Dedifferentiated amniotic fluid mesenchymal stem cell (primary cell): ENCODE measurements around the gene CCL2.
"Not testable (repeated sequence)": the region's sequence is repeated elsewhere in the genome, so short reads cannot be mapped to it uniquely, and the experiment has no call there.

ENCODE experiments used
- DNase-seq: peaks from one replicate; pipeline ENCODE4 v3.0.0-alpha.2; 2016; ENCODE audit errors: extremely low spot score

The CCL2 gene

GRCh38 chr17:34254651-34255380, at the start of gene CCL2:
TSS of gene CCL2 (plus strand) at chr17:34255285. CDS start at chr17:34255350, 65 bp downstream.
- peak; percentile 44 for DNase-seq

GRCh38 chr17:34205401-34205800, 49.7 kb upstream of the CCL2 start:
- DNase-seq: no peak

- no peak for DNase-seq
Measured at GRCh38 chr17:34206569-34206968, 48.5 kb upstream of the CCL2 start.

GRCh38 chr17:34207572-34207971, 47.5 kb upstream of the CCL2 start:
- DNase-seq: no peak

GRCh38 chr17:34218748-34219147, 36.3 kb upstream of the CCL2 start:
- DNase-seq: no peak

- no peak for DNase-seq
Measured at GRCh38 chr17:34219405-34219804, 35.7 kb upstream of the CCL2 start.

- no peak for DNase-seq
Measured at GRCh38 chr17:34220045-34220751, 34.9 kb upstream of the CCL2 start.

GRCh38 chr17:34220752-34221395, 34.2 kb upstream of the CCL2 start:
- no peak for DNase-seq

GRCh38 chr17:34221411-34221810, 33.7 kb upstream of the CCL2 start:
- DNase-seq: no peak

GRCh38 chr17:34222722-34223497, 32.2 kb upstream of the CCL2 start:
- DNase-seq: no peak

GRCh38 chr17:34225046-34225445, 30.0 kb upstream of the CCL2 start:
- DNase-seq: no peak

- no peak for DNase-seq
Measured at GRCh38 chr17:34226011-34226743, 28.9 kb upstream of the CCL2 start.

- DNase-seq: no peak
Measured at GRCh38 chr17:34226744-34227034, 28.4 kb upstream of the CCL2 start.

GRCh38 chr17:34227293-34227692, 27.8 kb upstream of the CCL2 start:
- not testable (repeated sequence) for DNase-seq

GRCh38 chr17:34227707-34228106, 27.4 kb upstream of the CCL2 start:
- DNase-seq: no peak

- no peak for DNase-seq
Measured at GRCh38 chr17:34228781-34229180, 26.3 kb upstream of the CCL2 start.

- DNase-seq: no peak
Measured at GRCh38 chr17:34230342-34230741, 24.7 kb upstream of the CCL2 start.

- DNase-seq: no peak
Measured at GRCh38 chr17:34234616-34235015, 20.5 kb upstream of the CCL2 start.

- DNase-seq: no peak
Measured at GRCh38 chr17:34235389-34236028, 19.6 kb upstream of the CCL2 start.

GRCh38 chr17:34236281-34236892, 18.7 kb upstream of the CCL2 start:
- DNase-seq: no peak

- DNase-seq: no peak
Measured at GRCh38 chr17:34237458-34237857, 17.6 kb upstream of the CCL2 start.
